Measurements from ENCODE around the gene USP24.

USP24 gene

DNA sequence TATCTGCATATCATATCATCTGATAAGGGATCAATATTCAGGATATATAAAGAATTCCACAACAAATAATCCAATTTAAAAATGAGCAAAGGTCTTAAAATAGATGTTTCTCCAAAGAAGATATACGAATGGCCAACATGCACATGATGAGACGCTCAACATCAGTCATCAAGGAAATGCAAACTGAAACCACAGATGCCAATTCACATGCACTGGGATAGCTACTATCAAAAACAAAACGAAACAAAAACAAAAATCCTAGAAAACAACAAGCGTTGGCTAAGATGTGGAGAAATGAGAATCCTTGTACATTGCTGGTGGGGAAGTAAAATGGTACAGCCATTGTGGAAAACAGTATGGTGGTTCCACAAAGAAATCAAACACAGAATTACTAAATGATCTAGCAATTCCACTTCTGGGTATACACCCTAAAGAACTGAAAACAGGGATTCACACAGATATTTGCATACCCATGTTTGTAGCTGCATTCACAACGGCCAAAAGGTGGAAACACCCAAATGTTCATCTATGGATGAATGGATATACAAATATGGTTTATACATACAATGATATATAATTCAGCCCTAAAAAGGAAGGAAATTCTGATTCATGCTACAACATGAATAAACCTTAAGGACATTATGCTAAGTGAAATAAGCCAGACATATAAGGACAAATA, 96.4 kb downstream of the USP24 start:
- no peak for TF ChIP-seq EGR1 (IDR thresholded peaks at IDR 0.05)
- TF ChIP-seq, protein P1, sequence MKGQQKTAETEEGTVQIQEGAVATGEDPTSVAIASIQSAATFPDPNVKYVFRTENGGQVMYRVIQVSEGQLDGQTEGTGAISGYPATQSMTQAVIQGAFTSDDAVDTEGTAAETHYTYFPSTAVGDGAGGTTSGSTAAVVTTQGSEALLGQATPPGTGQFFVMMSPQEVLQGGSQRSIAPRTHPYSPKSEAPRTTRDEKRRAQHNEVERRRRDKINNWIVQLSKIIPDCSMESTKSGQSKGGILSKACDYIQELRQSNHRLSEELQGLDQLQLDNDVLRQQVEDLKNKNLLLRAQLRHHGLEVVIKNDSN (IDR thresholded peaks at IDR 0.05) = no peak
- no peak for TF ChIP-seq CREB1 (IDR thresholded peaks at IDR 0.05; ENCODE audit: low read depth)
- no peak for TF ChIP-seq YY1 (IDR thresholded peaks at IDR 0.05; ENCODE audit: low read depth)
- no peak for TF ChIP-seq CEBPB (IDR thresholded peaks at IDR 0.05)
- no peak for TF ChIP-seq EP300 (IDR thresholded peaks at IDR 0.05; ENCODE audit: borderline replicate concordance)
- no peak for TF ChIP-seq NFIC (IDR thresholded peaks at IDR 0.05)
- TF ChIP-seq, protein P2, sequence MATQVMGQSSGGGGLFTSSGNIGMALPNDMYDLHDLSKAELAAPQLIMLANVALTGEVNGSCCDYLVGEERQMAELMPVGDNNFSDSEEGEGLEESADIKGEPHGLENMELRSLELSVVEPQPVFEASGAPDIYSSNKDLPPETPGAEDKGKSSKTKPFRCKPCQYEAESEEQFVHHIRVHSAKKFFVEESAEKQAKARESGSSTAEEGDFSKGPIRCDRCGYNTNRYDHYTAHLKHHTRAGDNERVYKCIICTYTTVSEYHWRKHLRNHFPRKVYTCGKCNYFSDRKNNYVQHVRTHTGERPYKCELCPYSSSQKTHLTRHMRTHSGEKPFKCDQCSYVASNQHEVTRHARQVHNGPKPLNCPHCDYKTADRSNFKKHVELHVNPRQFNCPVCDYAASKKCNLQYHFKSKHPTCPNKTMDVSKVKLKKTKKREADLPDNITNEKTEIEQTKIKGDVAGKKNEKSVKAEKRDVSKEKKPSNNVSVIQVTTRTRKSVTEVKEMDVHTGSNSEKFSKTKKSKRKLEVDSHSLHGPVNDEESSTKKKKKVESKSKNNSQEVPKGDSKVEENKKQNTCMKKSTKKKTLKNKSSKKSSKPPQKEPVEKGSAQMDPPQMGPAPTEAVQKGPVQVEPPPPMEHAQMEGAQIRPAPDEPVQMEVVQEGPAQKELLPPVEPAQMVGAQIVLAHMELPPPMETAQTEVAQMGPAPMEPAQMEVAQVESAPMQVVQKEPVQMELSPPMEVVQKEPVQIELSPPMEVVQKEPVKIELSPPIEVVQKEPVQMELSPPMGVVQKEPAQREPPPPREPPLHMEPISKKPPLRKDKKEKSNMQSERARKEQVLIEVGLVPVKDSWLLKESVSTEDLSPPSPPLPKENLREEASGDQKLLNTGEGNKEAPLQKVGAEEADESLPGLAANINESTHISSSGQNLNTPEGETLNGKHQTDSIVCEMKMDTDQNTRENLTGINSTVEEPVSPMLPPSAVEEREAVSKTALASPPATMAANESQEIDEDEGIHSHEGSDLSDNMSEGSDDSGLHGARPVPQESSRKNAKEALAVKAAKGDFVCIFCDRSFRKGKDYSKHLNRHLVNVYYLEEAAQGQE (IDR thresholded peaks at IDR 0.05; ENCODE audit: low read depth) = no peak
- TF ChIP-seq TAF1 (IDR thresholded peaks at IDR 0.05; ENCODE audit: low read depth) = no peak

DNA sequence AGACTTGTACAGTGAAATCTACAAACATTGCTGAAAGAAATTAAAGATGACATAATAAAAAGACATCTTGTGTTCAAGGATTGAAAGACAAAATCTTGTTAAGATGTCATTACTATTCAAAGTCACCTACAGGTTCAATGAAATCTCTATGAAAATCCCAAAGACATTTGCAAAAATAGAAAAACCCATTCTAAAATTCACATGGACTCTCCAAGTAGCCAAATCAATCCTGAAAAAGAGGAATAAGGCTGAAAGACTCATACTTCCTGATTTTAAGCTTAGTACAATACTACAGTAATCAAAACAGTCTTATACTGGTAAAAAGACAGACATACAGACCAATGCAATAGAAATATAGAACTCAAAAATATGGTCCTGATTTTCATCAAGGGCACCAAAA, 97.2 kb downstream of the USP24 start:
- TF ChIP-seq TEAD4 (IDR thresholded peaks at IDR 0.05) = no peak
- TF ChIP-seq TCF12 (IDR thresholded peaks at IDR 0.05; ENCODE audit: low read depth) = no peak
- TF ChIP-seq, protein P2 (IDR thresholded peaks at IDR 0.05; ENCODE audit: low read depth) = no peak
- TF ChIP-seq EGR1 (IDR thresholded peaks at IDR 0.05) = no peak
- TF ChIP-seq, protein P3, sequence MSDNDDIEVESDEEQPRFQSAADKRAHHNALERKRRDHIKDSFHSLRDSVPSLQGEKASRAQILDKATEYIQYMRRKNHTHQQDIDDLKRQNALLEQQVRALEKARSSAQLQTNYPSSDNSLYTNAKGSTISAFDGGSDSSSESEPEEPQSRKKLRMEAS (IDR thresholded peaks at IDR 0.05) = no peak
- TF ChIP-seq YY1 (IDR thresholded peaks at IDR 0.05; ENCODE audit: low read depth) = no peak
- no peak for TF ChIP-seq CEBPB (IDR thresholded peaks at IDR 0.05)
- TF ChIP-seq RAD21 (IDR thresholded peaks at IDR 0.05; ENCODE audit: low read depth) = no peak
- TF ChIP-seq ZBTB7A (IDR thresholded peaks at IDR 0.05; ENCODE audit: low read depth) = no peak
- TF ChIP-seq FOXM1 (IDR thresholded peaks at IDR 0.05; ENCODE audit: borderline replicate concordance, low read depth) = no peak

DNA sequence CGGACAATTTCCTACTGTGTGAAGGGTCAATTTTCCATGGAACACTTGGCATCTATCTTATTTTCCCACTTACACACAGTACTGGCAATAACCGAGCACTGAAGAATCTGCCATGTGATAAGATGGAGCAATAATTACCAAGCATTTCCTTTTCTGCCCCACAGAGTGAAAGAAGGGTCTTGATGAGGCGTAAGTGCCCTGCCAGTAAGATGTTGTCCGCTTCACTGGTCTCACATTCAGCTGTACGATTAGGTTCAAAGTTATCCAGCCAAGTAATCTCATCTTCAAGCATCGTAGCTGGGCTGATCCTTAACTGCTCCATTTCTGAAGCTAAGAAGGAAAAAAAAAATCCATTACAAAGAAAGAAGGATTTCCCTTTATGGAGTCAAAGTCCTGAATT, 108.1 kb downstream of the USP24 start:
- TF ChIP-seq ZBTB7A (IDR thresholded peaks at IDR 0.05; ENCODE audit: low read depth) = no peak
- TF ChIP-seq FOXM1 (IDR thresholded peaks at IDR 0.05; ENCODE audit: borderline replicate concordance, low read depth) = no peak

DNA sequence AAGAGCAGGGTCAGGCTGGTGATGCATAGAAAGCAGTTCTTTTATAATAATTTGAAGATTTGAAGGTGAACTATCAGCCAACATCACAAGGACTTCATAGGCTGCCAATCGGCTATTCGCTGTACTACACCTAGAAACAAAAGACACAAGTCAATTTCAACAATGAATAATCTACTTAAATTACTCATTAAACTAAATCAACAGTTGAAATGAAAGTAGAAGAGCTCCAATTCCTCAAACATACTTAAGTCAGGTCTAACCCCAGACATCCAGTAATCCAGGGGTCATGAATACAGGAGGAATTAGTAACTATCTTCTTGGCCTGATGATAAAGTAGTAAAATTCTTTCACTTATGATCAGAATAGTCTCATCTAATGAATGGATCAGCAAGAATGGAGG, 111.3 kb downstream of the USP24 start:
- TF ChIP-seq CEBPB (IDR thresholded peaks at IDR 0.05) = no peak
- TF ChIP-seq EGR1 (IDR thresholded peaks at IDR 0.05) = no peak
- no peak for TF ChIP-seq FOXM1 (IDR thresholded peaks at IDR 0.05; ENCODE audit: borderline replicate concordance, low read depth)

DNA sequence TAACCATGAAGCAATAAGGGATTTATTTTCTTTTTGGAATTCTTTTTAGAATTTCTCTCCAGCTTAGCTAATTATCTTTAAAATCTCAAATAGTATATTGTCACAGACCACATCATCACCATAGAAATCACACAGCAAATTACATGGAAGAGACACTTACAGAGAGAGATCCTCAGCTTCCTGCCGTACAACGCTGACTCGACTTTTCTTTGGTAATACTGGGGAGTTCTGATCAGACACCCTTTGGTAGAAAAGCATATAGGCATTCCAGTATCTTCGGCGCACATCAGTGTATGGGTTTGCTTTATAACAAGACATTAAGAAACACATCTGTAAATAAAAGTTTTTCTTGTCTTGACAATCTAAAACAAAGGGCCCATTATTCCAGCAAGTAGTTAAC, 120.1 kb downstream of the USP24 start:
- TF ChIP-seq EGR1 (IDR thresholded peaks at IDR 0.05) = no peak
- TF ChIP-seq FOXM1 (IDR thresholded peaks at IDR 0.05; ENCODE audit: borderline replicate concordance, low read depth) = no peak
- no peak for TF ChIP-seq ZBTB7A (IDR thresholded peaks at IDR 0.05; ENCODE audit: low read depth)
- TF ChIP-seq CEBPB (IDR thresholded peaks at IDR 0.05) = no peak
- TF ChIP-seq CREB1 (IDR thresholded peaks at IDR 0.05; ENCODE audit: low read depth) = no peak
- no peak for TF ChIP-seq TEAD4 (IDR thresholded peaks at IDR 0.05)
- TF ChIP-seq YY1 (IDR thresholded peaks at IDR 0.05; ENCODE audit: low read depth) = no peak
- TF ChIP-seq RAD21 (IDR thresholded peaks at IDR 0.05; ENCODE audit: low read depth) = no peak
- TF ChIP-seq, protein P1 (IDR thresholded peaks at IDR 0.05) = no peak
- TF ChIP-seq TAF1 (IDR thresholded peaks at IDR 0.05; ENCODE audit: low read depth) = no peak
- no peak for TF ChIP-seq TCF12 (IDR thresholded peaks at IDR 0.05; ENCODE audit: low read depth)
- TF ChIP-seq, protein P3 (IDR thresholded peaks at IDR 0.05) = no peak
- no peak for TF ChIP-seq EP300 (IDR thresholded peaks at IDR 0.05; ENCODE audit: borderline replicate concordance)
- TF ChIP-seq, protein P2 (IDR thresholded peaks at IDR 0.05; ENCODE audit: low read depth) = no peak
- no peak for TF ChIP-seq NFIC (IDR thresholded peaks at IDR 0.05)

All from Ishikawa (cell line).